Right kidney (tissue), 1 donor: ENCODE results near the gene CDCA4.

Experiments
- DNase-seq: peaks from one replicate; pipeline ENCODE4 v3.0.0-alpha.2; 2016

Gene CDCA4

GRCh38 chr14:104989236-104989950 is 31.5 kb downstream of the CDCA4 start:
- no peak for DNase-seq

- DNase-seq: no peak
These were observed 34.3 kb downstream of the CDCA4 start for GRCh38 chr14:104986487-104987164.

- peak; percentile 88 for DNase-seq
These were observed 35.0 kb downstream of the CDCA4 start, which contains the start of gene CLBA1 for GRCh38 chr14:104985675-104986486. Gene CLBA1 (plus strand): TSS chr14:104985788. CDS start chr14:104986432, 644 bp downstream.

- no peak for DNase-seq
These were observed 36.6 kb downstream of the CDCA4 start for GRCh38 chr14:104984056-104984894.

GRCh38 chr14:104983231-104983721 is 37.6 kb downstream of the CDCA4 start:
- no peak for DNase-seq

GRCh38 chr14:104982548-104983230 is 38.2 kb downstream of the CDCA4 start:
- no peak for DNase-seq

- no peak for DNase-seq
These were observed 39.0 kb downstream of the CDCA4 start for GRCh38 chr14:104981699-104982541.

- DNase-seq: no peak
These were observed 40.0 kb downstream of the CDCA4 start for GRCh38 chr14:104980611-104981531.

GRCh38 chr14:104979758-104980610 is 40.9 kb downstream of the CDCA4 start:
- peak; percentile 49 for DNase-seq

- DNase-seq: peak; percentile 58
These were observed 41.9 kb downstream of the CDCA4 start for GRCh38 chr14:104978746-104979691.

GRCh38 chr14:104977681-104978653 is 42.9 kb downstream of the CDCA4 start, which contains the start of gene AHNAK2:
Gene AHNAK2 (minus strand): TSS chr14:104978374. CDS start chr14:104978237, 137 bp downstream.
- peak; percentile 58 for DNase-seq

- no peak for DNase-seq
These were observed 43.7 kb downstream of the CDCA4 start for GRCh38 chr14:104977008-104977680.

- DNase-seq: peak; percentile 53
These were observed 44.5 kb downstream of the CDCA4 start for GRCh38 chr14:104976198-104977007.
